GM23338 (cell line): ENCODE measurements around the gene HMOX2. TPM values are rescaled to one million over a fixed set of nuclear protein-coding genes. Genes with fewer than 3 reads are reported as not detected.

ENCODE experiments used
- ATAC-seq: fragments of 200-7000 bp; cut with Tn5 transposase; 3 replicates; pipeline ENCODE4 v1.9.1; 2020
- DNase-seq: peaks from one replicate; pipeline ENCODE4 v3.0.0-alpha.2; 2015; ENCODE audit warnings: low spot score
- H2AFZ ChIP-seq: fragments of 200-600 bp; sonication (generic); 2 replicates; pipeline ENCODE4 v1.8.0; 2016; ENCODE audit warnings: antibody characterized with exemption, mild to moderate bottlenecking, moderate library complexity
- H3F3A ChIP-seq: fragments of 200-600 bp; sonication (generic); replicated peaks from 2 replicates; pipeline ENCODE4 v1.8.0; 2017; ENCODE audit warnings: antibody characterized with exemption, mixed run types, low read depth
- H3K27ac ChIP-seq: fragments of 200-600 bp; sonication (generic); 2 replicates; pipeline ENCODE4 v1.6.1; 2016; ENCODE audit warnings: low read depth
- H3K27me3 ChIP-seq: fragments of 200-600 bp; sonication (generic); 2 replicates; pipeline ENCODE4 v1.8.0; 2016; ENCODE audit warnings: mild to moderate bottlenecking, mixed run types, moderate library complexity; ENCODE audit not compliant: insufficient read depth
- H3K36me3 ChIP-seq: fragments of 200-600 bp; sonication (generic); 2 replicates; pipeline ENCODE4 v1.8.0; 2016; ENCODE audit warnings: mild to moderate bottlenecking; ENCODE audit not compliant: insufficient read depth
- H3K4me1 ChIP-seq: fragments of 200-600 bp; sonication (generic); 2 replicates; pipeline ENCODE4 v1.8.0; 2016; ENCODE audit warnings: mild to moderate bottlenecking, moderate library complexity; ENCODE audit not compliant: insufficient read depth
- H3K4me2 ChIP-seq: fragments of 200-600 bp; sonication (generic); 2 replicates; pipeline ENCODE4 v1.7.1; 2017; ENCODE audit warnings: mixed run types
- H3K4me3 ChIP-seq: fragments of 200-600 bp; sonication (generic); 2 replicates; pipeline ENCODE4 v1.6.1; 2016; ENCODE audit warnings: mixed run types
- H3K79me2 ChIP-seq: fragments of 200-600 bp; sonication (generic); replicated peaks from 2 replicates; pipeline ENCODE4 v1.8.0; 2017; ENCODE audit warnings: mild to moderate bottlenecking; ENCODE audit not compliant: insufficient read depth
- H3K9me2 ChIP-seq: fragments of 200-600 bp; sonication (generic); 2 replicates; pipeline ENCODE4 v1.8.0; 2017; ENCODE audit not compliant: insufficient read depth
- H4K20me1 ChIP-seq: fragments of 200-600 bp; sonication (generic); replicated peaks from 2 replicates; pipeline ENCODE4 v1.8.0; 2017; ENCODE audit warnings: mild to moderate bottlenecking; ENCODE audit not compliant: insufficient read depth
- H3K27ac Mint-ChIP-seq: 2 replicates; pipeline ENCODE4 v1.8.0; 2020; ENCODE audit warnings: inconsistent platforms, mild to moderate bottlenecking, moderate library complexity, mixed read lengths
- H3K27me3 Mint-ChIP-seq: 3 replicates; pipeline ENCODE4 v1.8.0; 2022; ENCODE audit warnings: low read depth, mild to moderate bottlenecking, moderate library complexity, mixed read lengths, inconsistent platforms; ENCODE audit not compliant: insufficient read depth, poor library complexity
- H3K36me3 Mint-ChIP-seq: 3 replicates; pipeline ENCODE4 v1.8.0; 2021; ENCODE audit warnings: low read depth, mild to moderate bottlenecking, inconsistent platforms, moderate library complexity, mixed read lengths
- H3K4me1 Mint-ChIP-seq: 3 replicates; pipeline ENCODE4 v1.8.0; 2020; ENCODE audit warnings: mild to moderate bottlenecking, inconsistent platforms, mixed read lengths
- H3K4me3 Mint-ChIP-seq: 3 replicates; pipeline ENCODE4 v1.8.0; 2021; ENCODE audit warnings: moderate library complexity, mild to moderate bottlenecking, inconsistent platforms, mixed read lengths
- H3K9me3 Mint-ChIP-seq: 3 replicates; pipeline ENCODE4 v1.8.0; 2020; ENCODE audit warnings: moderate library complexity, mild to moderate bottlenecking, inconsistent platforms, mixed read lengths
- CREB1 ChIP-seq: fragments of 250-450 bp; sonication (Bioruptor Pico); IDR thresholded peaks from 2 replicates; pipeline ENCODE4 v1.5.0; 2020; ENCODE audit warnings: low read depth, mild to moderate bottlenecking, moderate library complexity
- CTCF ChIP-seq, 2 experiments: fragments of 200-600 bp in 1 of 2; sonication (generic) in 1 of 2; conservative IDR thresholded peaks; 2 replicates each; pipeline versions ENCODE4 v1.5.1 to v1.6.1; 2016 to 2017; ENCODE audit warnings: antibody characterized with exemption in 2 of 2, low read depth in 2 of 2, mild to moderate bottlenecking in 2 of 2, moderate library complexity in 1 of 2
- ETS1 ChIP-seq: IDR thresholded peaks from 2 replicates; pipeline ENCODE4 v1.6.1; 2016; ENCODE audit warnings: antibody characterized with exemption
- EZH2 ChIP-seq: fragments of 200-600 bp; sonication (generic); IDR thresholded peaks from one replicate; pipeline ENCODE4 v1.8.0; 2017; ENCODE audit warnings: antibody characterized with exemption, mild to moderate bottlenecking, low read depth; ENCODE audit not compliant: unreplicated experiment
- EZH2phosphoT487 ChIP-seq: fragments of 200-600 bp; sonication (generic); IDR thresholded peaks from one replicate; pipeline ENCODE4 v1.8.1; 2018; ENCODE audit warnings: antibody characterized with exemption; ENCODE audit not compliant: unreplicated experiment
- JUNB ChIP-seq: IDR thresholded peaks from one replicate; pipeline ENCODE4 v1.6.1; 2016; ENCODE audit warnings: antibody characterized with exemption; ENCODE audit not compliant: unreplicated experiment
- NANOG ChIP-seq: IDR thresholded peaks from 2 replicates; pipeline ENCODE4 v1.6.1; 2016; ENCODE audit warnings: antibody characterized with exemption, borderline replicate concordance
- POLR2AphosphoS5 ChIP-seq: IDR thresholded peaks from 2 replicates; pipeline ENCODE4 v1.6.1; 2016; ENCODE audit warnings: antibody characterized with exemption, low read depth
- STAT1 ChIP-seq: IDR thresholded peaks from one replicate; pipeline ENCODE4 v1.6.1; 2016; ENCODE audit warnings: antibody characterized with exemption; ENCODE audit not compliant: unreplicated experiment
- ZNF114 ChIP-seq: fragments of 250-450 bp; sonication (Bioruptor Pico); IDR thresholded peaks from 2 replicates; pipeline ENCODE4 v1.5.0; 2020; ENCODE audit warnings: mild to moderate bottlenecking, moderate library complexity
- ZNF331 ChIP-seq: fragments of 250-450 bp; sonication (Bioruptor Pico); IDR thresholded peaks from 2 replicates; pipeline ENCODE4 v1.5.0; 2020; ENCODE audit warnings: low read depth, mild to moderate bottlenecking, moderate library complexity
- ZNF462 ChIP-seq: fragments of 250-450 bp; sonication (Bioruptor Pico); IDR thresholded peaks from 2 replicates; pipeline ENCODE4 v1.5.0; 2020; ENCODE audit warnings: mild to moderate bottlenecking, moderate library complexity
- polyA plus RNA-seq: library from polyadenylated mRNA; unstranded; fragments of >200 nt; fragmentation: Nextera tagmentation; extraction: Ambion mirVana; gene quantifications from 2 replicates; pipeline ENCODE4 v1.2.1, GENCODE V29; 2016
- total RNA-seq: library from RNA; depleted of rRNA; stranded (reverse); fragments of >200 nt; shearing (Covaris generic); gene quantifications from 2 replicates; pipeline ENCODE4 v1.2.3, GENCODE V29; 2014
- TF ChIP-seq, protein P1 (sequence below): IDR thresholded peaks from one replicate; pipeline ENCODE4 v1.6.1; 2018; ENCODE audit warnings: antibody characterized with exemption; ENCODE audit not compliant: unreplicated experiment

The HMOX2 gene
- total and polyA plus RNA-seq, 2 experiments from 2014 or later: 33.0 to 38.1 TPM

DNA sequence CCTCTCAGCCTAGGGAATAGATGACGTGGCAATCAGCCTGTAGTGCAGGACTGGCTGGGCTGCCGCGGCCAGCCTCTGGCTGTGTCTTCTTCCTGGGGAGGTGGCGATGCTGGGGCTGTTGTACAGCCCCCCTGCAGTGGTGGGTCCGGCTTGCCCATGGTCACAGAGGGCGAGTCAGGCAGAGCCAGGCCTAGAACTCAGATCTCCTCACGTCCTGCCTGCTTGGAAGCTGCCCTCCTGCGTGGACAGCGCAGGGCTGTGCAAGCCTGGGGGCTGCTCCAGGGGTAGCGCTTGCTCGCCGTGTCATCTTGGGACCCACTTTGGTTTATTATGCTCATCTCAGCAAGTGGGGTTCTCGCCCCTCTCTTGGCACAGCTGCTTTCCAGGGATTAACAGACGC, 21.1 kb upstream of the HMOX2 start:
- no peak for ATAC-seq
- TF ChIP-seq ZNF331 (CRISPR knock-in tag): no peak
- no peak for TF ChIP-seq ETS1
- TF ChIP-seq CREB1 (CRISPR knock-in tag): no peak
- no peak for TF ChIP-seq STAT1
- TF ChIP-seq CTCF (conservative IDR thresholded peaks at IDR 0.05; ENCODE audit: low read depth in 2 of 2): no peak
- TF ChIP-seq ZNF114 (CRISPR knock-in tag): no peak
- no peak for TF ChIP-seq EZH2
- no peak for TF ChIP-seq POLR2AphosphoS5
- TF ChIP-seq EZH2phosphoT487: no peak
- no peak for TF ChIP-seq ZNF462 (CRISPR knock-in tag)
- TF ChIP-seq, protein P1, sequence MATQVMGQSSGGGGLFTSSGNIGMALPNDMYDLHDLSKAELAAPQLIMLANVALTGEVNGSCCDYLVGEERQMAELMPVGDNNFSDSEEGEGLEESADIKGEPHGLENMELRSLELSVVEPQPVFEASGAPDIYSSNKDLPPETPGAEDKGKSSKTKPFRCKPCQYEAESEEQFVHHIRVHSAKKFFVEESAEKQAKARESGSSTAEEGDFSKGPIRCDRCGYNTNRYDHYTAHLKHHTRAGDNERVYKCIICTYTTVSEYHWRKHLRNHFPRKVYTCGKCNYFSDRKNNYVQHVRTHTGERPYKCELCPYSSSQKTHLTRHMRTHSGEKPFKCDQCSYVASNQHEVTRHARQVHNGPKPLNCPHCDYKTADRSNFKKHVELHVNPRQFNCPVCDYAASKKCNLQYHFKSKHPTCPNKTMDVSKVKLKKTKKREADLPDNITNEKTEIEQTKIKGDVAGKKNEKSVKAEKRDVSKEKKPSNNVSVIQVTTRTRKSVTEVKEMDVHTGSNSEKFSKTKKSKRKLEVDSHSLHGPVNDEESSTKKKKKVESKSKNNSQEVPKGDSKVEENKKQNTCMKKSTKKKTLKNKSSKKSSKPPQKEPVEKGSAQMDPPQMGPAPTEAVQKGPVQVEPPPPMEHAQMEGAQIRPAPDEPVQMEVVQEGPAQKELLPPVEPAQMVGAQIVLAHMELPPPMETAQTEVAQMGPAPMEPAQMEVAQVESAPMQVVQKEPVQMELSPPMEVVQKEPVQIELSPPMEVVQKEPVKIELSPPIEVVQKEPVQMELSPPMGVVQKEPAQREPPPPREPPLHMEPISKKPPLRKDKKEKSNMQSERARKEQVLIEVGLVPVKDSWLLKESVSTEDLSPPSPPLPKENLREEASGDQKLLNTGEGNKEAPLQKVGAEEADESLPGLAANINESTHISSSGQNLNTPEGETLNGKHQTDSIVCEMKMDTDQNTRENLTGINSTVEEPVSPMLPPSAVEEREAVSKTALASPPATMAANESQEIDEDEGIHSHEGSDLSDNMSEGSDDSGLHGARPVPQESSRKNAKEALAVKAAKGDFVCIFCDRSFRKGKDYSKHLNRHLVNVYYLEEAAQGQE: no peak
- TF ChIP-seq NANOG: no peak
- no peak for TF ChIP-seq JUNB

More for the DNA sequence above, 21.1 kb upstream of the HMOX2 start:
- no peak for DNase-seq
- H3K79me2 ChIP-seq: no peaks in the 10 kb centered on the region
- H3K27ac ChIP-seq: no peak overlapping the region
- H3K27me3 ChIP-seq: no peaks in the 10 kb centered on the region
- H3K4me1 ChIP-seq: no peaks in the 10 kb centered on the region
- H3K4me2 ChIP-seq: no peak overlapping the region
- H3K27ac Mint-ChIP-seq: no peak overlapping the region
- peaks cover 56% of the 10 kb centered on the region for H3K36me3 Mint-ChIP-seq
- no peaks in the 10 kb centered on the region for H3K9me3 Mint-ChIP-seq
- H3K4me1 Mint-ChIP-seq: peaks cover 9% of the 10 kb centered on the region; the same call in 2 of the 3 replicates
- H3K9me2 ChIP-seq: no peaks in the 10 kb centered on the region
- H3K36me3 ChIP-seq: peaks cover 25% of the 10 kb centered on the region
- no peak overlapping the region for H3K4me3 Mint-ChIP-seq
- no peak overlapping the region for H2AFZ ChIP-seq
- H4K20me1 ChIP-seq: peaks cover 13% of the 10 kb centered on the region
- peaks cover 15% of the 10 kb centered on the region for H3F3A ChIP-seq
- peaks cover 18% of the 10 kb centered on the region for H3K27me3 Mint-ChIP-seq
- no peak overlapping the region for H3K4me3 ChIP-seq
